Heart right ventricle (tissue), 16 donors: ENCODE results near the gene GABRB1. TPM values are rescaled to one million over a fixed set of nuclear protein-coding genes. Genes with fewer than 3 reads are reported as not detected.
A peak's percentile ranks its signal among the peaks of the same experiment; 100 is the strongest.

Experiments used
- ATAC-seq, 8 donors: fragments of 200-7000 bp; cut with Tn5 transposase; one replicate each; pipeline ENCODE4 v1.9.1; 2020; ENCODE audit warnings: mild to moderate bottlenecking in 8 of 8, moderate library complexity in 8 of 8, moderate number of reproducible peaks in 1 of 8
- DNase-seq, 2 donors: peaks; one replicate each; pipeline ENCODE4 v3.0.0-alpha.2; 2020
- H3K27ac ChIP-seq, 10 donors: fragments of 200-600 bp; sonication (generic) in 2 of 10; one replicate each; pipeline versions ENCODE4 v1.5.0 to v1.8.0; 2020 to 2022; ENCODE audit warnings: mild to moderate bottlenecking in 3 of 10
- H3K27me3 ChIP-seq, 7 donors: fragments of 200-600 bp; one replicate each; pipeline ENCODE4 v1.8.0; 2021 to 2022; ENCODE audit warnings: mild to moderate bottlenecking in 2 of 7
- H3K36me3 ChIP-seq, 9 donors: fragments of 200-600 bp; sonication (generic) in 1 of 9; one replicate each; pipeline versions ENCODE4 v1.5.0 to v1.8.0; 2020 to 2022; ENCODE audit warnings: mild to moderate bottlenecking in 2 of 9
- H3K4me1 ChIP-seq, 9 donors: fragments of 200-600 bp; sonication (generic) in 1 of 9; one replicate each; pipeline versions ENCODE4 v1.5.0 to v1.8.0; 2020 to 2022; ENCODE audit warnings: mild to moderate bottlenecking in 4 of 9
- H3K4me3 ChIP-seq, 10 donors: fragments of 200-600 bp; sonication (generic) in 2 of 10; one replicate each; pipeline versions ENCODE4 v1.5.0 to v1.8.0; 2020 to 2022; ENCODE audit warnings: mild to moderate bottlenecking in 7 of 10, moderate library complexity in 2 of 10
- H3K9me3 ChIP-seq, 11 donors: fragments of 200-600 bp in 10 of 11; sonication (generic) in 2 of 11; one replicate each; pipeline versions ENCODE4 v1.5.0 to v1.8.0; 2013 to 2022; ENCODE audit warnings: mild to moderate bottlenecking in 2 of 11, control low read depth in 1 of 11, moderate library complexity in 1 of 11
- CTCF ChIP-seq, 9 donors: fragments of 200-600 bp; sonication (generic) in 2 of 9; IDR thresholded peaks; one replicate each; pipeline versions ENCODE4 v1.5.0 to v1.8.0; 2021 to 2022; ENCODE audit warnings: antibody characterized with exemption in 9 of 9, mild to moderate bottlenecking in 5 of 9, moderate library complexity in 1 of 9
- WGBS, 2 donors: extraction: QIAGEN DNeasy Blood & Tissue Kit; methylation state at CpG; one replicate each; pipeline ENCODE4 v1.1.7; 2013; ENCODE audit warnings: inconsistent platforms in 1 of 2; 5-methylcytosine and 5-hydroxymethylcytosine counted together
- intact Hi-C, 10 donors: fragments of 100-400 bp; cut with DNase I; formaldehyde crosslinking; loops; one replicate each; pipeline versions ENCODE4 v1.11.1 to v1.14.2; 2022
- polyA plus RNA-seq, 2 donors: library from polyadenylated mRNA; stranded (reverse); fragments of 200-250 nt; gene quantifications; one replicate each; pipeline ENCODE4 v1.2.3, GENCODE V29; 2013
- total RNA-seq, 10 donors: library from RNA; stranded (reverse); fragmentation: NEBNext Ultra II Directional in 3 of 10; extraction: Animal tissue kit (Norgen Biotek cat#: 25700) in 3 of 10; gene quantifications; one replicate each; pipeline versions ENCODE4 v1.2.1 to v1.2.4, GENCODE V29; 2021 to 2023
- donor health status: Arrhythmogenic right ventricular cardiomyopathy.
- donor health status: ischemic (EF 13 %, LVEDD 7.1; RV severe dilation, severe dysfunction).
- donor health status: healthy with polysubstance abuse.
- donor health status: DM: no; HTN: yes; CAD: no.
- donor health status: DM: no; HTN: no; CAD: no.
- donor health status: ischemic (EF 25% LVEDD 6.9; RV normal size, moderate dysfunction).
- donor health status: ischemic (EF 25% LVEDD 5.7; RV mildly dilated, moderate dysfunction).
- donor health status: healthy.
- donor health status: DM: yes; HTN: yes; CAD: no.
- donor health status: Ischemic cardiomyopathy.
- donor health status: ischemic (EF 35%, LVEDD 5.7; RV mildly dilated, moderate dysfunction).
- donor health status: nonischemic (EF 11% LVEDD 7.7; RV severe dilation, severe dysfunction).
- donor health status: DM: yes; HTN: yes; CAD: no.
- donor health status: PGD.
- donor health status: ischemic (EF 29% LVEDD 5.4; RV normal size, mild dysfunction).
- donor health status: nonischemic (EF 23%, LVEDD 6.1; RV moderate dilation, normal function).

The GABRB1 gene
- total and polyA plus RNA-seq, 12 donors = 0.51 to 9.9 (median 6.2) TPM

GRCh38 chr4:46993075-46994006, 38.0 kb upstream of the GABRB1 start, which contains the start of gene GABRA4:
GABRA4 (minus strand) TSS chr4:46993581; CDS start chr4:46993424, 157 bp downstream.
- WGBS, 2 donors = 1% methylated on average over 66 to 67 of the region's 67 CpGs
- DNase-seq = peak; percentile 14 to 24
- Histone ChIP-seq H3K4me1 (peaks cover 0 to 9% (median 3%) of the 10 kb centered on the region in 9 donors), H3K27ac (peak within 1 kb of the TSS in 9 of 10 donors; percentile 17 to 91 (median 83)), H3K36me3 (no peaks in the 10 kb centered on the region), H3K27me3 (peaks cover 0 to 77% (median 18%) of the 10 kb centered on the region in 7 donors), H3K9me3 (no peaks in the 10 kb centered on the region), H3K4me3 (peak within 1 kb of the TSS; percentile 3 to 65 (median 54))
- peak; percentile 65 to 90 (median 76) for ATAC-seq
- TF ChIP-seq CTCF (IDR thresholded peaks at IDR 0.05) = no peak
- intact Hi-C loops = loop anchor here in 3 of 10 donors (5.0 kb wide), 3 partner anchors 41 to 891 kb away; no protein-coding TSS in a partner anchor

GRCh38 chr4:46994007-46994405, 37.4 kb upstream of the GABRB1 start:
- Histone ChIP-seq H3K36me3 (no peaks in the 10 kb centered on the region), H3K9me3 (no peaks in the 10 kb centered on the region), H3K27me3 (peaks cover 0 to 77% (median 18%) of the 10 kb centered on the region in 7 donors), H3K27ac (peak overlapping the region in 9 of 10 donors; percentile 17 to 91 (median 83)), H3K4me1 (peaks cover 0 to 9% (median 3%) of the 10 kb centered on the region in 9 donors), H3K4me3 (peak overlapping the region; percentile 3 to 65 (median 54))
- ATAC-seq (peak; percentile 48 to 89 (median 82)), DNase-seq (peak; percentile 15 to 23)
- TF ChIP-seq CTCF (IDR thresholded peaks at IDR 0.05) = no peak
- WGBS, 2 donors = 0 to 1% methylated on average over 14 of the region's 14 CpGs
- intact Hi-C loops = loop anchor here in 3 of 10 donors (5.0 kb wide), 3 partner anchors 42 to 892 kb away; no protein-coding TSS in a partner anchor

DNA sequence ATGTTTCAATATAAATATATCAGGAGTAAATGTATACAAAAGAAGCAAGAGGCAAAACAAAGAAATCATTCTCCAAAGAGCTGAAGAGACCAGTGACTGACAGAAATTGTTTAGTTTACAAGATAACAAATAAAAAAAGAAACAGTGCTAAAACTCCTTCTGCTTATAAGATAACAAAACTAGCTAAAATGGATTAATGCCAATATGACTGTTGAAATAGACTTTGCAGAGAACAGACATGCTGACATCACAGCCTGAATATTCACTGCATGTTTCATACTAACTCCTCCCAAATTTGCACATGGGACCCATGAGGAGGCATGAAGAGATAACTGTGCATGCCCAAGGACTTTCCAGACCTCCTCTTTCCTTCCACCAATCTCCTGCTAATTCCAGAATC, 31.8 kb upstream of the GABRB1 start:
- no peak for TF ChIP-seq CTCF (IDR thresholded peaks at IDR 0.05)
- H3K27ac ChIP-seq = peak overlapping the region in 5 of 10 donors; percentile 28 to 61 (median 51)
- ATAC-seq = peak in 4 of 8 donors; percentile 50 to 73 (median 64)

DNA sequence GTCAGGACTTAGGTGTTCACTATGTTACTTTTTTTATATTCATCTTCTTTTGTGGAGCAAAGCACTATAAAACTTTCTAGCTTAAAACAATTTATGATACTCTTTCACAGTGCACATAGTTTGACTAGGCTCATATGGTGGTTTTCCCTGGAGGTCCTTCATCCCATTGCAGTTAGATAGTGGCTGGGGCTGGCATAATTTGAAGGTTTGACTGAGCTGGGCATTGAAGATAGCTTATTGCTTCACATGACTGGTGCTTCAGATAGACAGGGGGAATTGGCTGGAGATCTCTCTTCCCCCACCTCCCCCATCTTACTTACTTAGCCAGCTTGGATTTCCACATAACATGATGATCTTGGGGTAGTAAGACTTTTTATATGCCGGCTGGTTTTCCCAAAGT, 31.0 kb upstream of the GABRB1 start:
- Histone ChIP-seq H3K4me3 (no peak overlapping the region), H3K27ac (peak overlapping the region in 3 of 10 donors; percentile 38 to 61 (median 53)), H3K27me3 (peaks cover 0 to 18% (median 0%) of the 10 kb centered on the region in 7 donors), H3K9me3 (no peaks in the 10 kb centered on the region), H3K36me3 (no peaks in the 10 kb centered on the region), H3K4me1 (peaks cover 0 to 9% (median 0%) of the 10 kb centered on the region in 9 donors)
- 76 to 87% methylated on average over 1 of the region's 1 CpG for WGBS, 2 donors
- DNase-seq (no peak), ATAC-seq (no peak)
- intact Hi-C loops = loop anchor here in 4 of 10 donors (5.0 to 10.0 kb wide), 3 partner anchors 66 to 156 kb away; no protein-coding TSS in a partner anchor
- TF ChIP-seq CTCF (IDR thresholded peaks at IDR 0.05) = no peak

More for the DNA sequence above, 31.8 kb upstream of the GABRB1 start:
- H3K9me3 ChIP-seq = no peaks in the 10 kb centered on the region
- intact Hi-C loops = loop anchor here in 2 of 10 donors (2.0 to 5.0 kb wide), 2 partner anchors 62 to 67 kb away; no protein-coding TSS in a partner anchor
- H3K36me3 ChIP-seq = no peaks in the 10 kb centered on the region
- peaks cover 0 to 27% (median 0%) of the 10 kb centered on the region in 7 donors for H3K27me3 ChIP-seq
- H3K4me1 ChIP-seq = peaks cover 0 to 9% (median 0%) of the 10 kb centered on the region in 9 donors
- no peak for DNase-seq
- H3K4me3 ChIP-seq = no peak overlapping the region
